COR-L47 (cell line): Measurements from ENCODE around the gene CCDC194.
"Not testable (repeated sequence)": the region's sequence is repeated elsewhere in the genome, so short reads cannot be mapped to it uniquely, and the experiment has no call there.

Experiments used
- DNase-seq: peaks from one replicate; lab custom pipeline; 2025; lab: John Stamatoyannopoulos, UW

Gene CCDC194

DNA sequence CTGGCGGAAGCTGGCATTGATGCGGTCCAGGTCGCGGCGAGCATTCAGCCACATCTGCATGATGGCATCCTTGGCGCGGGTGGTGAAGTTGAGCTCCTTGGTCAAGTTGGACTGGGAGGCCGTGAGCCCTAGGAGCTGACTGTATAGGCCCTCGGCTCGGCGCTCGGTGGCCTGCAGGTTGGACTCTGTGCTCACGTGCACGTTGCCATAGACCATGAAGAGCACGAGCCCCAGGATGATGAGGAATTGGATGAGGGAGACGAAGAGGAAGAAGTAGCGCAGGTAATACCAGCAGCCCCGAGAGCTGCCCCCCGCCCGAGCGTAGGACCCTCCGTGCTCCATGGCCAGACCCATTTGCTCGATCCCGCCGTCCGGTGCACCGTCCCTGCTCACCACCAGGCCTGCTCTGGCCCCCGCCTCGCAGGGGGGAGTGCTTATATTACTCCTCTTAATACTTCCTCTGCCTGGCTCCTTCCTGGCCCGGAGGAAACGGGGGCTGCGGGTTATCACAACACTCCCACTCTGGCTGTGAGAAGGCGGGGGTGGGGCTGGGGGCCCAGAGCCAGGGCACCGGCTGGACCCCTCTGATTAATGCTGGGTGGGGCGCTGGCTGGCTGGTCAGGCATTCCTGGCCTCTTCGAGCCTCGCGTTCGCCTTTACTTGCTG, 16.9 kb downstream of the CCDC194 start, which contains the start of gene PLVAP:
PLVAP (minus strand) TSS at position 408 of the 666 bp plus-strand sequence; CDS start at position 354, 54 bp downstream.
- DNase-seq: no peak

GRCh38 chr19:17370026-17370587, 23.9 kb downstream of the CCDC194 start:
- DNase-seq: no peak

GRCh38 chr19:17365361-17365760, 28.6 kb downstream of the CCDC194 start:
- no peak for DNase-seq

DNA sequence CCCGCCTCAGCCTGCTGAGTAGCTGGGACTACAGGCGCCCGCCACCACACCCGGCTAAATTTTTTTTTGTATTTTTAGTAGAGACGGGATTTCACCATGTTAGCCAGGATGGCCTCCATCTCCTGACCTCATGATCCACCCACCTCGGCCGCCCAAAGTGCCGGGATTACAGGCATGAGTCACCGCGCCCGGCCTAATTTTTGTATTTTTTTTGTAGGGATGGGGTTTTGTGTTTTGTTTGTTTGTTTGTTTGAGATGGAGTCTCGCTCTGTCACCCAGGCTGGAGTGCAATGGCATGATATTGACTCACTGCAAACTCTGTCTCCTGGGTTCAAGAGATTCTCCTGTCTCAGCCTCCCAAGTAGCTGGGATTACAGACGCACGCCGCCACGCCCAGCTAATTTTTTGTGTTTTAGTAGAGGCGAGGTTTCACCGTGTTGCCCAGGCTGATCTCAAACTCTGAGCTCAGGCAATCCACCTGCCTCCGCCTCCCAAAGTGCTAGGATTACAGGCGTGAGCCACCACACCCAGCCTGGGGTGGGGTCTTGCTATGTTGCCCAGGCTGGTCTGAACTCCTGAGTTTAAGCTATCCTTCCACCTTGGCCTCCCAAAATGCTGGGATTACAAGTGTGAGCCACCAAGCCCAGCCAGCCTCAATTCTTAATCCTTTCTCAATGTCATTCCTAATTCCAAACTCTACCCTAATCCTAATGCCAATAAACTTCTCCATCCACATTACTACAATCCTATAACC, 30.0 kb downstream of the CCDC194 start:
- not testable (repeated sequence) for DNase-seq

DNA sequence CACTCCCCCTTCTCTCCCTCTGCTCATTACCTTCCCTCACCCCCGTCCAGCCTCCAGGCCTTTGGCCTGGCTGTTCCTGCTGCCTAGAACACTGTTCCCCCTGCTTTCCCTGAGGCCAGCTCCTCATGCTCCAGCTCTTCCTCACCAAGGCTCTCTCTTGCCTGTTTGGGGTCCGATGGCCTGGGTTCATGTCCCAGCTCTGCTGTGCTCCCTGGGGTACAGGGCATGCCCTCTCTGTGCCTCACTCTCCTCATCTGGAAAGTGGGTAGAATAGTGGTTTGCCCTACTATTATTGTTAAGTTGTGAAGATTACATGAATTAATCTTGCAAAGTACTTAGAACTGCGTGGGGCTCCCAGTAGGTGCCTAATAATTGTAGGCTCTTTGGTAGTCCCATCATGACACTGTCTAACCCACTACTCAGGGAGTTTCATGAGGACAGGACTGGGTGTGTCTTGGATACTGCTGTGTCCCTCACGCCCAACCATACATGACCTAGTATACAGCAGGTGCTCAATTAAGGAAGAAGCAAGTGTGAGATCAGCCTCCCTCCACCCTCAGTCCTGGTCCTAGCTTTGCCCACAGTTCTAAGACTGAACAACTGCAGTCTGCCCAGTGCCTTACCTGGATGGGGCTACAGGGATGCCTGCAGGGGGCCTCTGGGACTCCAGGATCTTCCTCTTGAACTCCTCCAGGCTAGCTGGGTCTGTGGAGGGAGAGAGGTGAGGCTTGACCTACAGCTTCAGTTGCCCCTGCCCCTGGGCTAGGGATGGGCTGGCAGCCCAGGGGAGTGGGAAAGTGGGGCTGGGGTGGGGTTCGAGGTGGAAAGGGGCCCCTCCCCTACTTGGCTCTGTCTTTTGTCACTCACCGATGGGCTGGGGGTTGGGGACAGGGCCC, 33.8 kb downstream of the CCDC194 start:
- no peak for DNase-seq

DNA sequence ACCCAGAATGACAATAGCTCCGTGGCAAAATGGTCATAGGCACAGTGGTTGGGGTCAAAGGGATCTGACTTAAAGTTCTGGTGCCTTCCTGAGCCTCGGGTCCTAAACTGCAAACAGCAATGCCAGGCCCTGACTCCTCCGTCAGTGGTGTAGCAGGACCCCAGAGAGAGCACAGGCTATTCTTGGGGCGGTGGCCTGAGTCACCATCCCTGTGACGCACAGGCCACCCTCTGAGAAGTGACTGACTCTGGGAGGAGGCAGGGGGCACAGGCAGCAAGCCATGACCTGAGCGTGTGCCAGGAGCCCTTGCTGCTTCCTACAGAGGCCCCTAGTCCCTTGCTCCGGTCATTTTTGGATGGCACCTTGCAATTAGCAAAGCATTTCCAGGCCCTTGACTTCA, 35.6 kb downstream of the CCDC194 start:
- DNase-seq: no peak

DNA sequence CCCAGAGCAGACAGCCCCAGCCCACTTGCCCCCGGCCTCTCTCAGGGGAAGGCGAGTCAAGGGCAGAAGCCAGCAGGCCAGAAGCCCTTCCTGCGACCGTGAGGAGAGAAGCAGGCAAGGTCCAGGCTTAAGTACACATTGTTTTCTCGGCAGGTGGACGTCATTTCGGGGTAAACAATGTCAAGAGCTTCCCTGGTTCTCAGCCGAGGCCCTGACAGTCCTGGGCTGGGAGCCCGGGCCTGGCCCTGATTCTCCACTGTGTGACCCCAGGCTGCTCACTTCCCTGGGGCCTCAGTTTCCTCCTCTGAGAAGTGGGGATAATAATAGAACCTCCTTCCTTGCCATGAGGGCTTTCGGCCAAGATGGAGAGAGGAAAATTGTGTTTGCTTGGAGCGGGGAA, 36.3 kb downstream of the CCDC194 start:
- no peak for DNase-seq

- no peak for DNase-seq
Observed at GRCh38 chr19:17357078-17357666, 36.8 kb downstream of the CCDC194 start.

DNA sequence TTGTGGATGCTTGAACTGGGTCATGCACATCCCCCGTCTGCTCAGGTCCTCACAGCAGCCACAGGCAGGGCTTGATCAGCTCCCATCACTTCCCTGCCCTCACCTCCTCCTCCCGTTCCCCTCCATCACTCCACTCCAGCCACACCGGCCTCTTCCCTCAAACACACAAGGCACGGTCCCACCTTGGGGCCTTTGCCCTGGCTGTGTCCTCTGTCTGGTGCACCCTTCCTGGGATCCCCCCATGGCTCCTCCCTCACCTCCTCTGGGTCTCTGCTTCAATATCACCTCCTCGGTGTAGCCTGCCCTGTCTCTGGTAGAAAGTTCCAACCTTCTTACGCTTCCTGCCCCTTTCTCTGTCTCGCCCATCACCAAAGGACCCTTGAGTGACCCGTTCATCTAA, 40.6 kb downstream of the CCDC194 start:
- DNase-seq: no peak

- no peak for DNase-seq
Observed at GRCh38 chr19:17352608-17353280, 41.3 kb downstream of the CCDC194 start.

DNA sequence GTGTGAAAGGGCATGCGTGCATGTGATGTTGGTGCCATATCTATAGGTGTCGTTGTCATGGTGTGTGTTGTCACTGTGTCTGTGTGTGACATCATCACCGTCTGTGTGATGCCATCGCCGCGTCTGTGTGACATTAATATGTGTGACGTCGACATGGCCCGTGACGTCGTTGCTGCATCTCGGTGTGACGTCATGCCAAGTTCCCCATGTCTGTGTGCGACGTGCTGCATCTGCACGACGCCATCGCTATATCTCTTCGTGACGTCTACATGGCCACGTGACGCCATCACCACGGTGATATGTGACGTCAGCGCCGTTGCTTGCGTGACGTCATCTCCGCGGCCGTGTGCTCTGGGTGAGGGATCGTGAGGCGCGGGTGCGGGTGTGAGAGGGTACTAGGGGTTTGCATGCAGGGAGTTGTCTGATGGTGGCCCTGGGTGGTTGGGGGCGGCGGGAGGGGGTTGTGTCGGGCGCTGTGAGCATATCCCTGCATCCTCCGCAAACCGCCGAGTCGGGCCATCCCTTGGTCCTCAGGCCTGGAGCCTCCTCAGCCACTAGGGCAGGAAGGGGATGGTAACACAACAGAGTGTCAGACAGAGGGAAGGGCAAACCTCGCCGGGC, 42.1 kb downstream of the CCDC194 start:
- no peak for DNase-seq

GRCh38 chr19:17348700-17349099, 45.3 kb downstream of the CCDC194 start:
- peak; percentile 53 for DNase-seq

GRCh38 chr19:17347877-17348276, 46.1 kb downstream of the CCDC194 start:
- no peak for DNase-seq

DNA sequence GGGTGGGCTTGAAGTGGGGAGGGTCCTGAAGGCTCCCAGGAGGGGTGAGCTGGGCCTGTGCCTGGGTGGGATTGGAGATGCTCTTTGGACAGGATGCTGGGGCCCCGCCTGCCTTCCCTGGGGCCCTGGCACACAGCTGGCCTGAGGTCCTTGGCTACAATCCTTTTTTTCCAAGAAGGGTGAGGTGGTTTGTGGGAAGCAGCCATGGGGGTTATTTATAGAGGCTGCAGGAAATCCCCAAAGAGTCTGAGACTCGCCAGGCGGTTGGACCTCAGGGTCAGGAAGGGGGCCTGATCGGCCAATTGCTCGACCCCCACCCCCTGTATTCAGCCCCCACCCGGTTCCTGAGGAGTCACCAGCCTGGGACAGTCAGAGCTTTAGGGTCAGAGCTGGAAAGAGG, 46.6 kb downstream of the CCDC194 start:
- no peak for DNase-seq

DNA sequence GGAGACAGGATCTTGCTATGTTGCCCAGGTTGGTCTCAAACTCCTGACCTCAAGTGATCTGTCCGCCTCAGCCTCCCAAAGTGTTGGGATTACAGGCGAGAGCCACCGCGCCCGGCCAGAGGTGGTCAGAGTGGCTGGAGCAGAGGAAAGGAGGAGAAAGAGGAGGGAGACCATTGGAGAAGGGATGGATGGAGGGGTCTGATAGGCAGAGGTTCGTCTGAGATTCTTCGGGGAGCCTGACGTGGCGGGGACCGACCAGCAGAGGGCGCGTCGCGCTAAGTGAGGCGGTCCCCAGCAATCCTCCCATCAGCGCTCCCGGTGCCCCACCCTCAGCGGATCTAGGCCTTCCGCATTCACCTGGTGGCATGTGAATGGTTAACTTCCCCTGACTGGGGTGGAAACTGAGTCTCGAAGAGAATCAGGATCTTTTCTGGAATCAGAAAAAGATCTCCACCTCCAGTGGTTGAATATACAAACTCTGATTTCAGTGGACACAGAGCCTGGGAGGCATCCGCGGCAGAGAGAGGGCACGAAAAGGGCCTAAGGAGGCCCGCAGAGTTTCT, 47.8 kb downstream of the CCDC194 start:
- DNase-seq: peak; percentile 56

DNA sequence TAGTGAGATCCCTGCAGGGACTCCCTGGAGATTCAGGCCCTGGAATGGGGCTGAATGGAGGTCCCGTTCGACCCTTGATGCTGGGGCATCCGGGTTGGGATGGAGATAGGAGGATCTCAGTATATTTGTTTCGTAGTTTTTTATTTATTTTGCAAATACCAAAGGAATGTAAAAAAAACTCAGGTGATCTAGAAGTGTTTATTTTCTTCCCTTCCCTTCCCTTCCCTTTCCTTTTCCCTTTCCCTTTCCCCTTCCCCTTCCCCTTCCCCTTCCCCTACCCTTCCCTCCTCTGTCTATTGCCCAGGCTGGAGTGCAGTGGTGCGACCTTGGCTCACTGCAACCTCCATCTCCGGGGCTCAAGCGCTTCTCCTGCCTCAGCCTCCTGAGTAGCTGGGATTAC, 52.2 kb downstream of the CCDC194 start:
- DNase-seq: no peak

GRCh38 chr19:17341386-17341785, 52.6 kb downstream of the CCDC194 start:
- no peak for DNase-seq

DNA sequence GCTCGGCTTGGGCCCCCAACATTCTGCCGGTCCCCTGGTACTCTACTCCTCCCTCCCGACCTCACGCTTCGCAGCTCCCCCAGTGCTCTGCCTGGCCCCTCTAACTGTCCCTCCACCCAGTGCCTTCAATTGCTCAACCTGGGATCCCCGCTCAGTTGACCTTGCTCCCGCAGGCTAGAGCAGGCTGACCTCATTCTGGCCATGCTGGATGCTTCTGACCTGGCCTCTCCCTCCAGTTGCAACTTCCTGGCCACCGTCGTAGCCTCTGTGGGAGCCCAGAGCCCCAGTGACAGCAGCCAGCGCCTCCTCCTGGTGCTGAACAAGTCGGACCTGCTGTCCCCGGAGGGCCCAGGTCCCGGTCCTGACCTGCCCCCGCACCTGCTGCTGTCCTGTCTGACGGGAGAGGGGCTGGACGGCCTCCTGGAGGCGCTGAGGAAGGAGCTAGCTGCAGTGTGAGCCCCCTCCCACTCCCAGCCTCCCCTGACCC, 53.1 kb downstream of the CCDC194 start:
- DNase-seq: no peak
